Fibroblast of peridontal ligament (primary cell): Measurements from ENCODE around the gene EYS.
A peak's percentile ranks its signal among the peaks of the same experiment; 100 is the strongest.
"Not testable (repeated sequence)": the region's sequence is repeated elsewhere in the genome, so short reads cannot be mapped to it uniquely, and the experiment has no call there.

Experiments used
- DNase-seq: peaks from one replicate; pipeline ENCODE4 v3.0.0-alpha.2; 2010; ENCODE audit errors: extremely low read depth

Gene EYS

DNA sequence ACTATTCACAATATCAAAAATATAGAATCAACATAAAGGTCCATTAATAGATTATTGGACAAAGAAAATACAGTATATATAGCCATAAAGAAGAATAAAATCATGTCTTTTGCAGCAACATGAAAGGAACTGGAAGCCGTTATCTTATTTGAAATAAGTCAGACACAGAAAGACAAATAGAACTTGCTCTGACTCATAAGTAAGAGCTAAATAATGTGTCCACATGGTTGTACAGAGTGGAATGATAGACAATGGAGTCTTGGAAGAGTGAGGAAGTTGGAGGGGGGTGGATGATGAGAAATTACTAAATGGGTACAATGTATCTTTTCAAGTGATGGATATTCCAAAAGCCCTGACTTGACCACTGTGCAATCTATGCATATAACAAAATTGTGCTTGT lies 1457.9 kb downstream of the EYS start:
- peak; percentile 9 for DNase-seq

- DNase-seq = no peak
These were observed 1463.4 kb downstream of the EYS start for GRCh38 chr6:64243618-64244017.

GRCh38 chr6:64238908-64239307 lies 1468.1 kb downstream of the EYS start:
- not testable (repeated sequence) for DNase-seq

GRCh38 chr6:64238071-64238470 lies 1469.0 kb downstream of the EYS start:
- DNase-seq = no peak

- DNase-seq = no peak
These were observed 1473.3 kb downstream of the EYS start for GRCh38 chr6:64233746-64234145.

DNA sequence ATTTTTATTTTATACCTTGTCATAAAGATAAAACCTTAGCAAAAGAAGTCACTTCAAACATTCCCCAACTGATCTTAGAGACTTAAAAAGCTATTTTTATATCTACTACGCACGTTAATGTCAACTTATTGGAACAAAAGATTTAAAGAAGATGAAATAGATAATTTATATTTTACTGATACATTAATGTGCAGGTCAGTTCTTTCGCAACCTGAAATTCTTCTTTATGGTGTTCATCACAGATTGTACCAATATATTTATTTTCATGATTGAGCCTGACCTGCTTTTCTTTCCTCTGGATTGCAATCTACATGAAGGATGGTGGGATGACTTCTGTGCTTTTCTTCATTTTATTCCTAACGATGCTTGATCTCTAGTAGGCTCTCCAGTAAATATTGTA lies 1475.1 kb downstream of the EYS start:
- DNase-seq = no peak

- no peak for DNase-seq
These were observed 1476.5 kb downstream of the EYS start for GRCh38 chr6:64230530-64230929.

DNA sequence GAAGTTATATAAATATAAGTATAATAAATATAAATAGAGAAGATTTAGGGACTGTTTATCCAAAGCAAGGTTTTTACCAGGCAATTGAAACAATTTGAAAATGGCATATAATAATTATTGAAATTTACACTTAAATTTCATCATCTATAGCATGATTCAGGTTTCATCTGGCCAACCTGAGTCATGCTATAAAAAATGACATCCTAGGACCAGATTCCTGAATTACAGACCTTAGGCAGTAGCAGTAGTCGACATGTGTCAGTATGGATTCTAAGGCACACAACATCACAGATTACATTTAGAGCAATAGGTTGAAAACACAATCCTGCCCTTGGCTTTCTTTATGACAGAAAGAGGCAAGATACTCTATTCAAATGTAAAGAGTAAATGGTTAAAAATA lies 1479.2 kb downstream of the EYS start:
- no peak for DNase-seq

- DNase-seq = no peak
These were observed 1481.5 kb downstream of the EYS start for GRCh38 chr6:64225503-64225902.

DNA sequence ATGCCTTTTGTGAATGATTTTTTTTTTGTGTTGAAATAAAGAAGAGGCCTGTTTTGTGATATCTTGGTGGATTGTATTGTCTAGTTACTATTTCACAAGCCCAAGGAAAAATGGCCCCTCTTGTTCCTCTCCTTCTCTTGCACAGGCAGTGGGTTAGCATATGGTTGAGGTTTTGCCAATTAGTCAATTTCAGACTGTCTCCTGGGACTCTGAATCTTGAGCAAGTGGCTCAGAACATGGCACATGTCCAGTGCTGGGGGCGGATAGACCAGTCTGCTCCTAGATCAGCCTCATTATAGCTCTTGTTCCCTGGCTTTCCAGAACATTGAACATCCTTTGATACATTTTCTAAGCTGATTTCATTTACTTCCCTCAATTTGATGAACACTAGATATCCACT lies 1482.2 kb downstream of the EYS start:
- DNase-seq = peak; percentile 48

DNA sequence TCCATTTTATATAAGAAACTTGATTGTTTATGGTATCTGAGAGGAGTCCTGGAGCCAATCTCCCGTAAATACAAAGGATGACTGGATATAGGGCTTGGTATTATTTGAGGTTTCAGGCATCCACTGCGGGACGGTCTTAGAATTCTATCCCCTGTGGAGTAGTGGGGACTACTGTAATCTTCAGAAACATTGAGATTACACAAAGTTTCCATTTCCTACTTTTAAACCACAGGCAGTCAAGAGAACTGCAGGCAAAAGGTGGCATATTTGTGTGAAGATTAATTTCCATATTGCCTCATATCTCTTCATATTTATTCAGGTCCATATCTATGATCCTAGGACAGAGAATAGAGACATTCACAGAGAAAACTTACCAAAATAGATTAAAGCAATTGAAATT lies 1485.2 kb downstream of the EYS start:
- no peak for DNase-seq

- no peak for DNase-seq
These were observed 1486.2 kb downstream of the EYS start for GRCh38 chr6:64220801-64221200.

GRCh38 chr6:64217721-64218620 lies 1489.1 kb downstream of the EYS start:
- peak; percentile 18 for DNase-seq

DNA sequence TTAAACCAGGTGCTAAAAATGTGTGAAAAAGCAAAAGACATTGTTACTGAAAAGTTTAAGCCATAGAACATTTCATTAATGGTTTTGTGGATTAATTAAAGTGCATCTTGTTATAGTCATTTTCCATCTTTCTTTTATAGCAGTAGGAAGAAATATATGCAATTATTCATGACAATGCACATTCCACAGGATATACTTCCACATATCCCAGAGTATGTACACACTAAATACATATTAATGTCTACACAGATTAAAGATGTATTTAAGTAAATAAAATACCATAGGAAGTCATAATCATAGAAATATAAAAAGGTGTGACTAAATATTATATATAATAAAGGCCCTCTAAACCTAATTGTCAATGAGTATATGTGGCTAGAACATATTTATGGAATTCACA lies 1492.7 kb downstream of the EYS start:
- DNase-seq = no peak

- no peak for DNase-seq
These were observed 1493.3 kb downstream of the EYS start for GRCh38 chr6:64213697-64214096.

DNA sequence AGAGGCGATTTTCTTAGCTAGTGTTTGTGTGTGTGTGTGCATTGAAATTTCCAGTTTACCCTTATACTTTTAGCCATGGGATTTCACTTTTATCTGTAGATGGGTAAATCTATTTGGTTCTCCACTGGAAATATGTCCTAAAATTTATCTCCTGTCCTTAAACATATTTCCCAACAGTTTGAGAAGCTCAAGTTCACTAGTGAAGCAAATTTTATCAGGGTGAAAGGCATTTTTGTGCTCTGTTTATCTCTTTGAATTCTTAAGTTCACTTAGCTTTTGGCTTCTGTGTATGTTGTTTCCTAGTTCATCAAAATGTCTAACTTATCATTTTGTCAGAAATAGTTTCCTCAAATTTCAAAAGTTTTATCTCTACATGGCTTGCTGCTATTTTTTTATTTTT lies 1509.8 kb downstream of the EYS start:
- DNase-seq = no peak

DNA sequence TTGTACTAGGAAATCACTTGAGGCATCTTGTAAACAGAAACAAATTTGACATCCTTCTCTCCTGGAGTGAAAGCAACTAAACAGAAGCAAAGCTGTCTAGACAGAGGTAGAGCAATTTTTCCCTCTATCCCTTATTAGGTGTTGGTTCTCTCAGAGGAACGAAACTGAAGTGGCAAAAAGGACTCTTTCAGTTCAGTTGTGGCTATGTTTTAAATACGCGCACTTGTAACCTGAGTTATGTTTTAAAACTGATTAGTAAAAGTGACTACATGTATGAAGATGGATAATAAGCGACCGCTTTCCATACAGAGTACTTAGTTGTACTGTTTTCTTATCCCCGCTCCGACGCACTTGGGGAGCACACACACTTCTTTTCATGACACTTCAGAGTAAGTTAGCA lies 1520.4 kb downstream of the EYS start:
- no peak for DNase-seq

GRCh38 chr6:64185621-64186020 lies 1521.4 kb downstream of the EYS start:
- DNase-seq = no peak

- no peak for DNase-seq
These were observed 1531.7 kb downstream of the EYS start for GRCh38 chr6:64175296-64175695.

DNA sequence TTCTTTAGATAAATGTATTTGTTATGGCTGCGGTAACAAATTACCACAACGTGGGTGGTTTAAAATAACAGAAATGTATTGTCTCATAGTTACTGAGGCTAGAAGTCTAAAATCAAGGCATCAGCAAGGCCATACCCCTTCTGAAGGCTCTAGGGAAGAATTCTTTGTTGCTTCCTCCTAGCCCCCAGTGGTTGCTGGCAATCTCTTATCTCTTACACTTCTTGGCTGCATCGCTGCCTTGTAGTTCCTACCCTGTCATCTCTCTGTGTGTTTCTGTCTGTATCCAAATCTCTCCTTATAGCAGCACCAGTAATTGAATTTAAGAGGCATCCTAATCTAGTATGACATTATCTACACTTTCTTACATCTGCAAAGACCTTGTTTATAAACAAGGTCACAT lies 1536.7 kb downstream of the EYS start:
- no peak for DNase-seq

DNA sequence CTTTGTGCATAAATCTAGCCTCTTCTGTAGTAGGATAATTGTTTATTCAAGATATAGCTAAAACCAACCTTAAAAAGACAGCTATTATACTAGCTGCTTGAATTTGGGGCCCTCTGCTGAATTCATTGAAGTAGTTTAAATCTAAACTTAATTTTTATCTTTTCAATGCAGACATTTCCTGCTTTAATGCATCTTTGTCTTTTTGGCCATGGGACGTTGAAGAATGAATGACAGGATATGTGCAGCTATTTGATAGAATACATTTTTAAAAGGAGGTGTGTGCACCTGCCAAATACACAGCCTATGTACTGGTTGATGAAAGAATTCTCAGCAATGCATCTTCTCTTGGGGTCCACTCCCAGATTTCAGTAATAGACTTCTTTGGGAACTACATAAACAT lies 1546.5 kb downstream of the EYS start:
- DNase-seq = no peak

DNA sequence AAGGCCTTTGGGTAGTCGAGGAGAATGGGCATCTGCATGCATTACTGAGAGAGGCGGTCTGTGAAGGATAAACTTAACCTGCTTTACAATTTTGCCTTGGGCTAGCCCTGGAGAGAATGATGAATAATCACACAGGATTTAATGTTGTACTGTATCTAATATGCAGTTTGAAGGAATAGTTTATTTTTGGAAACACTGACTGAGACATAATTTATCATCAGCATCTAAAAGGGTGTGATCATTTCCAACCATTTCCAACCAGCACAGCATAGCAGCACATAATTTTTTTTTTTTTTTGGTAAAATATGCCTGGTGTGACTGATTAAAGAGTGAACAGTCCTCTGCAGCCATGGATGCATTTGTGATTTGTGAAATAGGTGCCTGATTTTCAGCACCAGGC lies 1552.0 kb downstream of the EYS start:
- DNase-seq = no peak

- DNase-seq = no peak
These were observed 1560.2 kb downstream of the EYS start for GRCh38 chr6:64146876-64147275.

DNA sequence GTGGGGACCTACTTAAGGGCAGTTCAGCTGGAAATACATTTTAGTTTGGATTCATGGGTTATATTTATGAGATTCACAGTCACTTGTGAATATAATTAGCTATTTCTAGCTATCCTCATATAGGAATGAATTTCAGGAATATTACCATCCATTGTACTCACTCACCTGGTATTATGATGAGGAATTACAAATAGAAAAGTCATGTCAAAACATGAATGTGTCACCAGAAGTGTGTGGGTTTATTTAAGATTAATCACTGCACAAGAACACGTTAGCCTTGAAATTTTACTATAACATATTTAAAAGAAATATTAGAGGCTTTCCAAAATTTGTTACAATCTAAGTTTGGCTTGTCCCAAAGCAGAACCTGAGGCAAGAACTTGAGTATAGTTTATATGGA lies 1560.9 kb downstream of the EYS start:
- no peak for DNase-seq
